ENCODE measurements around the gene DENND6B. TPM values are rescaled to one million over a fixed set of nuclear protein-coding genes. Genes with fewer than 3 reads are reported as not detected.
A peak's percentile ranks its signal among the peaks of the same experiment; 100 is the strongest.

DENND6B gene
- total and polyA plus RNA-seq, 2 of the 13 experiments (the other 11 are each of a cell fraction or from before 2014, with no cell fraction given), result 0.95 to 3.8 TPM

- TF ChIP-seq ZNF879 (CRISPR knock-in tag; IDR thresholded peaks at IDR 0.05), result no peak
- 0 out of 2 replicates have a peak, but pooled peaks have one; percentile 12 for TF ChIP-seq GATAD2A (CRISPR knock-in tag; IDR thresholded peaks at IDR 0.05)
- TF ChIP-seq KLF11 (CRISPR knock-in tag; IDR thresholded peaks at IDR 0.05), result no peak
- no peak for TF ChIP-seq ZNF142 (CRISPR knock-in tag; IDR thresholded peaks at IDR 0.05)
- no peak for TF ChIP-seq RFX3 (CRISPR knock-in tag; IDR thresholded peaks at IDR 0.05)
- TF ChIP-seq ZBTB2 (CRISPR knock-in tag; IDR thresholded peaks at IDR 0.05; ENCODE audit: low read depth), result no peak
- no peak for TF ChIP-seq ZNF746 (CRISPR knock-in tag; IDR thresholded peaks at IDR 0.05)
- no peak for TF ChIP-seq HDAC1 (CRISPR knock-in tag; IDR thresholded peaks at IDR 0.05)
- no peak for TF ChIP-seq KMT2B (CRISPR knock-in tag; IDR thresholded peaks at IDR 0.05)
- no peak for TF ChIP-seq PRPF4 (IDR thresholded peaks at IDR 0.05; ENCODE audit: low read depth, low read length, poor library complexity, severe bottlenecking)
- TF ChIP-seq TEAD2 (CRISPR knock-in tag; IDR thresholded peaks at IDR 0.05), result no peak
- 0 out of 2 replicates have a peak, but pooled peaks have one; percentile 31 for TF ChIP-seq ZNF556 (CRISPR knock-in tag; IDR thresholded peaks at IDR 0.05; ENCODE audit: borderline replicate concordance)
- TF ChIP-seq ZNF30 (CRISPR knock-in tag; IDR thresholded peaks at IDR 0.05), result no peak
- no peak for TF ChIP-seq TEF (CRISPR knock-in tag; IDR thresholded peaks at IDR 0.05)
- no peak for TF ChIP-seq HOXA5 (CRISPR knock-in tag; IDR thresholded peaks at IDR 0.05)
- no peak for TF ChIP-seq MNT (IDR thresholded peaks at IDR 0.05)
- TF ChIP-seq TCF7 (IDR thresholded peaks at IDR 0.05; ENCODE audit: low read depth), result no peak
- TF ChIP-seq MED1 (CRISPR knock-in tag; IDR thresholded peaks at IDR 0.05), result peak; percentile 66
- no peak for TF ChIP-seq ZBTB46 (CRISPR knock-in tag; IDR thresholded peaks at IDR 0.05; ENCODE audit: borderline replicate concordance)
Observed at GRCh38 chr22:50314455-50315288, 12.1 kb downstream of the DENND6B start (continued).

Measured in HepG2 (cell line).